ENCODE results near the gene KRT2. TPM values are rescaled to one million over a fixed set of nuclear protein-coding genes. Genes with fewer than 3 reads are reported as not detected.

Gene KRT2
- polyA plus RNA-seq, 1 experiment, result not detected

GRCh38 chr12:52601671-52602070 lies 50.3 kb downstream of the KRT2 start:
- Histone ChIP-seq H3K9me3 (ENCODE audit: control insufficient read depth, insufficient read depth, low read length) (no peaks in the 10 kb centered on the region; the same call in 1 of the 2 replicates), H3K27ac (ENCODE audit: low read depth, low read length) (no peak overlapping the region), H3K4me3 (ENCODE audit: low read depth, low read length) (no peak overlapping the region), H3K27me3 (ENCODE audit: control insufficient read depth, insufficient read depth, low read length) (peaks cover 42% of the 10 kb centered on the region)
- POLR2A ChIA-PET, result no interaction called here
- CTCF ChIA-PET, result no interaction called here
- no peak for DNase-seq (ENCODE audit: low read depth, low spot score)
- TF ChIP-seq, protein P1, sequence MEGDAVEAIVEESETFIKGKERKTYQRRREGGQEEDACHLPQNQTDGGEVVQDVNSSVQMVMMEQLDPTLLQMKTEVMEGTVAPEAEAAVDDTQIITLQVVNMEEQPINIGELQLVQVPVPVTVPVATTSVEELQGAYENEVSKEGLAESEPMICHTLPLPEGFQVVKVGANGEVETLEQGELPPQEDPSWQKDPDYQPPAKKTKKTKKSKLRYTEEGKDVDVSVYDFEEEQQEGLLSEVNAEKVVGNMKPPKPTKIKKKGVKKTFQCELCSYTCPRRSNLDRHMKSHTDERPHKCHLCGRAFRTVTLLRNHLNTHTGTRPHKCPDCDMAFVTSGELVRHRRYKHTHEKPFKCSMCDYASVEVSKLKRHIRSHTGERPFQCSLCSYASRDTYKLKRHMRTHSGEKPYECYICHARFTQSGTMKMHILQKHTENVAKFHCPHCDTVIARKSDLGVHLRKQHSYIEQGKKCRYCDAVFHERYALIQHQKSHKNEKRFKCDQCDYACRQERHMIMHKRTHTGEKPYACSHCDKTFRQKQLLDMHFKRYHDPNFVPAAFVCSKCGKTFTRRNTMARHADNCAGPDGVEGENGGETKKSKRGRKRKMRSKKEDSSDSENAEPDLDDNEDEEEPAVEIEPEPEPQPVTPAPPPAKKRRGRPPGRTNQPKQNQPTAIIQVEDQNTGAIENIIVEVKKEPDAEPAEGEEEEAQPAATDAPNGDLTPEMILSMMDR (IDR thresholded peaks at IDR 0.05; ENCODE audit: low read depth, low read length), result no peak

DNA sequence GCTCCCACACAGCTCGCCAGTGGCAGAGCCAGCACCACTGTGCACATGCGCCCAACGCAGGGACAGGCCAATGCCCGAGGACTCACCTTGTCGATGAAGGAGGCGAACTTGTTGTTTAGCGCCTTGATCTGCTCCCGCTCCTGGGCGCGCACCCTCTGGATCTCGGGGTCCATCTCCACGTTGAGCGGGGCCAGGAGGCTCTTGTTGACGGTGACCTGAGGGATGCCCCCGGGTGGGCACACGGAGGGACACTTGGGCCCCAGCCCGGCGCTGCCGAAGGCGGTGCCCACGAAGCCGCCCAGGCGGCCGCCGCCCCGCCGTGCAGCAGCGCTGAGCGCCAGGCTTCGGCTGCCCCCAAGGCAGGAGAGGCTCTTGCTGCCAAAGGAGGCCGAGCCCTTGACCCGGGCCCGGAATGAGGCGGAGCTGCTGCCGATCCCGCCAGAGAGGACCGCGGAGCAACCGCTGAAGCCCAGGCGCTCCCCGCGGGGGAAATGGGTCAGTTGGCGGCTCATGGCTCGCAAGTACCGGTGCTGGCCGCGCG lies 51.0 kb downstream of the KRT2 start, which contains the start of gene KRT72:
KRT72 (minus strand) TSS at position 523 of the 541 bp plus-strand sequence; CDS start at position 512, 11 bp downstream.
- Histone ChIP-seq H3K4me3 (ENCODE audit: low read depth, low read length) (no peak within 1 kb of the TSS), H3K27ac (ENCODE audit: low read depth, low read length) (no peak within 1 kb of the TSS), H3K27me3 (ENCODE audit: control insufficient read depth, insufficient read depth, low read length) (peaks cover 42% of the 10 kb centered on the region), H3K9me3 (ENCODE audit: control insufficient read depth, insufficient read depth, low read length) (no peaks in the 10 kb centered on the region; the same call in 1 of the 2 replicates)
- TF ChIP-seq, protein P1 (IDR thresholded peaks at IDR 0.05; ENCODE audit: low read depth, low read length), result no peak
- DNase-seq (ENCODE audit: low read depth, low spot score), result no peak
- POLR2A ChIA-PET, result no interaction called here
- CTCF ChIA-PET, result no interaction called here

DNA sequence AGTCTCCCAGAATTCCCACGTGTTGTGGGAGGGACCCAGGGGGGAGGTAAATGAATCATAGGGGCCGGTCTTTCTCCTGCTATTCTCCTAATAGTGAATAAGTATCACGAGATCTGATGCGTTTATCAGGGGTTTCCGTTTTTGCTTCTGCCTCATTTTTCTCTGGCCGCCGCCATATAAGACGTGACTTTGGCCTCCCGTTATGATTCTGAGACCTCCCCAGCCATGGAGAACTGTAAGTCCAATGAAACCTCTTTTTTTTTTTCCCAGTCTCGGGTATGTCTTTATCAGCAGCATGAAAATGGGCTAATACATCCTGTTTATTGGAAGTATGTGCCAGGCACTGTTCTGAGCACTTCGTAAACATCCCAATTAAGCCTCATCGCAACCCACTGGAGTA lies 51.5 kb downstream of the KRT2 start:
- CTCF ChIA-PET, result no interaction called here

DNA sequence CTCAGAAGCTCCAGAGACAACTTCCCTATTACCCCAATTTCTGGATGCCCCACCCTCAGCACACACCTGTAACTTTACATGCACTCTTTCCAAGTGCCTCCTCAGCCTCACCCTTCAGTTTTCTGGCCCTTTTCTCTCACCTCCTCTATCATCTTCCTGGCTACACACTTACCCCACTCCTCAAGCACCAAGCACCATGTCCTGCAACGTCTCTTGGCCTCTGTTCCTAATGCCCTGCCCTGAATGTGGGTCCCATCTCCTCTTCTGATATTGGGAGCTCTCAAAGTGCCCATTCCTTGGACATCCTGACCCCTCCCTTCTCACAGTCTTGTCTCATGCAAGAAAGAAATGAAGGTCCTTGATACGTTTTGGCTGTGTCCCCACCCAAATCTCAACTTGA lies 51.9 kb downstream of the KRT2 start:
- TF ChIP-seq, protein P1 (IDR thresholded peaks at IDR 0.05; ENCODE audit: low read depth, low read length), result no peak
- Histone ChIP-seq H3K4me3 (ENCODE audit: low read depth, low read length) (no peak overlapping the region), H3K9me3 (ENCODE audit: control insufficient read depth, insufficient read depth, low read length) (no peaks in the 10 kb centered on the region; the same call in 1 of the 2 replicates), H3K27me3 (ENCODE audit: control insufficient read depth, insufficient read depth, low read length) (peaks cover 42% of the 10 kb centered on the region), H3K27ac (ENCODE audit: low read depth, low read length) (no peak overlapping the region)
- no peak for DNase-seq (ENCODE audit: low read depth, low spot score)
- ChIA-PET CTCF (no interaction called here), POLR2A (no interaction called here)

More for the DNA sequence above, 51.5 kb downstream of the KRT2 start:
- Histone ChIP-seq H3K4me3 (ENCODE audit: low read depth, low read length) (no peak overlapping the region), H3K27me3 (ENCODE audit: control insufficient read depth, insufficient read depth, low read length) (peaks cover 42% of the 10 kb centered on the region), H3K27ac (ENCODE audit: low read depth, low read length) (no peak overlapping the region), H3K9me3 (ENCODE audit: control insufficient read depth, insufficient read depth, low read length) (no peaks in the 10 kb centered on the region; the same call in 1 of the 2 replicates)
- DNase-seq (ENCODE audit: low read depth, low spot score), result no peak
- TF ChIP-seq, protein P1 (IDR thresholded peaks at IDR 0.05; ENCODE audit: low read depth, low read length), result no peak
- POLR2A ChIA-PET, result no interaction called here

DNA sequence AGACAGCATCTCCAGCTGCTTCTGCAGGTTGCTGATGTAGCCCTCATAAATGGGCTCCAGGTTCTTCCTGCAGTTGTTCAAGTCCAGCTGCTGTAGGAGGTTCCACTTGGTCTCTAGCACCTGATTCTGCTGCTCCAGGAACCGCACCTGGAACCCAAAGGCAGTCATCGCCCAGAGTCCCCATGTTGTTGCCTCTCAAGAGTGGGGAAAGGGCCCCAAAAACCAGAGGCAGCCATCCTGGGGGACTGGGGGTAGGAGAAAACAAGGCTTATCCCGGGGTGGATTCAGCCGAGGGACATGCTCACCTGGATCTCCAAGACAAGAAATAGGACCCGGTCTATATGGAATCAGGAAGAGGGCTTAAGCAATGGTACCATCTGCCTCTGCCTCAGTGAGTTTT lies 53.0 kb downstream of the KRT2 start:
- H3K27me3 ChIP-seq (ENCODE audit: control insufficient read depth, insufficient read depth, low read length), result peaks cover 42% of the 10 kb centered on the region
- CTCF ChIA-PET, result interaction anchor here (1.1 to 1.6 kb wide), 2 partner anchors 267 to 281 kb away, joined by 3 to 5 read pairs; no protein-coding TSS in a partner anchor
- POLR2A ChIA-PET, result no interaction called here
- TF ChIP-seq, protein P1 (IDR thresholded peaks at IDR 0.05; ENCODE audit: low read depth, low read length), result no peak
- no peak overlapping the region for H3K4me3 ChIP-seq (ENCODE audit: low read depth, low read length)
- no peak for DNase-seq (ENCODE audit: low read depth, low spot score)
- H3K9me3 ChIP-seq (ENCODE audit: control insufficient read depth, insufficient read depth, low read length), result no peaks in the 10 kb centered on the region; the same call in 1 of the 2 replicates
- no peak overlapping the region for H3K27ac ChIP-seq (ENCODE audit: low read depth, low read length)

Other genes with a start within 250 kb of the KRT2 start
- not detected in 2 replicates for gene KRT82, start 245.9 kb downstream of the KRT2 start, polyA plus RNA-seq (2011; rRNA removed)
- not detected in 2 replicates for gene KRT75, start 217.8 kb downstream of the KRT2 start, polyA plus RNA-seq (2011; rRNA removed)
- gene KRT6B, start 200.1 kb downstream of the KRT2 start, polyA plus RNA-seq (2011; rRNA removed), result not detected in 2 replicates
- gene KRT6C, start 178.4 kb downstream of the KRT2 start, polyA plus RNA-seq (2011; rRNA removed), result not detected in 2 replicates
- gene KRT6A, start 159.0 kb downstream of the KRT2 start, polyA plus RNA-seq (2011; rRNA removed), result not detected in 2 replicates
- gene KRT5, start 131.8 kb downstream of the KRT2 start, polyA plus RNA-seq (2011; rRNA removed), result 0.31 TPM in 1 of 2 replicates, not detected in the other
- gene KRT71, start 99.1 kb downstream of the KRT2 start, polyA plus RNA-seq (2011; rRNA removed), result not detected in 2 replicates
- gene KRT74, start 78.4 kb downstream of the KRT2 start, polyA plus RNA-seq (2011; rRNA removed), result not detected in 2 replicates
- gene KRT72, start 50.7 kb downstream of the KRT2 start, polyA plus RNA-seq (2011; rRNA removed), result not detected in 2 replicates
- not detected in 2 replicates for gene KRT73, start 33.7 kb downstream of the KRT2 start, polyA plus RNA-seq (2011; rRNA removed)
- not detected in 2 replicates for gene KRT1, start 28.2 kb upstream of the KRT2 start, polyA plus RNA-seq (2011; rRNA removed)
- not detected in 2 replicates for gene KRT77, start 51.3 kb upstream of the KRT2 start, polyA plus RNA-seq (2011; rRNA removed)
- not detected in 2 replicates for gene KRT76, start 125.1 kb upstream of the KRT2 start, polyA plus RNA-seq (2011; rRNA removed)
- gene KRT3, start 143.9 kb upstream of the KRT2 start, polyA plus RNA-seq (2011; rRNA removed), result not detected in 2 replicates
- 0.04 and 0.16 TPM in 2 replicates for gene KRT4, start 161.9 kb upstream of the KRT2 start, polyA plus RNA-seq (2011; rRNA removed)
- gene KRT79, start 182.1 kb upstream of the KRT2 start, polyA plus RNA-seq (2011; rRNA removed), result 0.04 TPM in 1 of 2 replicates, not detected in the other
- not detected in 2 replicates for gene KRT78, start 196.8 kb upstream of the KRT2 start, polyA plus RNA-seq (2011; rRNA removed)